Ureter (tissue), 1 donor: ENCODE measurements around the gene PRKAB2. TPM values are rescaled to one million over a fixed set of nuclear protein-coding genes. Genes with fewer than 3 reads are reported as not detected.
"Not testable (repeated sequence)": the region's sequence is repeated elsewhere in the genome, so short reads cannot be mapped to it uniquely, and the experiment has no call there.

Source experiments
- DNase-seq: peaks from one replicate; pipeline ENCODE4 v3.0.0-alpha.2; 2020; ENCODE audit warnings: low spot score
- total RNA-seq: library from RNA; stranded (reverse); gene quantifications from one replicate; pipeline ENCODE4 v1.2.4, GENCODE V29; 2023
- donor health status: DM: yes; HTN: yes; CAD: no.

PRKAB2 gene
- total RNA-seq, 1 donor from 2014 or later: 14.4 TPM

DNA sequence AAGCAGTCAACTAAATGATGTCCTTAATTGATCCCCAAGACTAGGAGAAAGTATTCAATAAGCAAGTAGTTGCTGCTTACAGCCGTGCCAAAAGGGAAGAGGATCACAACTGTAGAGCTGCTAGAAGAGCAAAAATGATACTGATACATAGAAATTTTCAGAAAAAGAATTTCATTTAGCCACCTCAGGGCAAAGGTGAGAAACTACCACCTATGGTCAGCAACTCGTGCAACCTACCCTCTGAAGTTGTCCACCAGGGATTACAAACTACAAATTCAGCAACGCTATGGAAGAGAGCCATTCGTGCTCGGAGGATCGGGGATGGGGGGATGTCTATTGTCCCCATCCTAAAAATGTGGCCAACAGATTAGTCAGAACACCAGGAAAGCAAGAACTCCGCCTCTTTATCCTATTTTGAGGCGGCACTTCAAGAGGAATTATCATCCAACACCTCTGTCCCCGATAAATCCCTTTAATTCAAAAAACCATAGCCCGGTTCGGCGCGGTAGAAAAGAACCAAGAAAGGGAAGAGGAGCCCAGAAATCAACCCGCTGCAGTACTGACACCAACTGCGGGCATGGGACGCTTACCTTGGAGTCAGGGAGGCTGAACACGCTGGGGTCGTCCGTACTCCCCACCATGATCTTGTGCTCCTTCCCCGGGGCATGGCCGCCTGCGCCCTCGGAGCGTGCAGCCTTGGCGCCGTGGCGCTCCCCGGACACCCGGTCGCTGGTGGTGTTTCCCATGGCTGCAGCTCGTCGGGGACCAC is 687 bp downstream of the PRKAB2 start:
- no peak for DNase-seq

DNA sequence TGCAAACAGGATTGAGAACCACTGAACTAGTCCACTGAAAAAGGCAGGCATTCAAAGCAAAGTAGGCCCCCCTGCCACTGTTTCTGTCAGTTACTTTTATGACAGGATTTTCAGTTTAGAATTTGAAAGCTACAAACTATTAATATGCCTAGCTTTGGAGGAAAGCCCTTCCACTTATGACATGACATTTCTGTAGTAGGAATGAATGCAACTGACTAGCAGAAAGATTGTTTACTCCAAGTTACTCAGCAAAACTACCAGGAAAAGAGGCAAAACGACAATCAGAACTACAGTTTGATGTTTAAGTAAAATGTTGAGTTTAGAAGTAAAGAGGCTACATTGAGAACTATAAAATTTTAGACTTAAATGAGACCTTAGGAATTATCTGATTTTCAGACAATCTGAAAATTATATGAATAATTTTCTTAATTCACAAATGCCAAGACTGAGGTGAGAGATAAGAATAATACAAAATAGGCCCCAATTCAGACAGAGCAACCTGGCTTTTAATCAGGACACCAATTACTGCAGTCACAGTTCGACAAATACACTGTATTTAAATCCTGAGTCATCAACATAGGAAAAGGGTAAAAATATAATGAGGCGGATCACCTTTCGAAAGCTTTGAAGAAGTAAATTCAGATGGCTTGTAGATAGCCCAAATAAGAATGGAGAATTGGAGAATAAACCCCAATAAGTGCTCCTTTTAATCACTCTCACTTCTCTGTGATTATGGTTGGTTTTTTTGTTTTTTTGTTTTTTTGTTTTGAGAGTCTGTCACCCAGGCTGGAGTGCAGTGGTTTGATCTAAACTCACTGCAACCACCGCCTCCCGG is 2.2 kb downstream of the PRKAB2 start:
- DNase-seq: no peak

DNA sequence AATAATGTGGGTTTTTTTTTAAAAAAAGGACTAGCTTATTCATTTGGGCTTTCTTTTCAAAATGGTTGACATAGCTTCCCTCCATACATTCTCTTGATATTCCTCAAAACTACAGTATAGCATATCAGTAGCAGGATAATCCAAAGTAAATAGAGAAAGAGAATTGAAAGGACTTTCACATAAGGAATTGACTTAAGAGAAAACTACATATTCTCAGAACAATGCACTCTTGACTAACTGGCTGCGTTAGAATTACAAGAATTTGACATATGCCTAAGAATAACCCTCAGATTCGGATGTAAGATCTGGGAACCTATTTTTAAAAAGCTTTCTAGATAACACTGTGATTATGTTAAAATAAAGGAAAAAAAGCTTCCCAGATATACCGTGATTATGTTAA is 3.1 kb downstream of the PRKAB2 start:
- no peak for DNase-seq

DNA sequence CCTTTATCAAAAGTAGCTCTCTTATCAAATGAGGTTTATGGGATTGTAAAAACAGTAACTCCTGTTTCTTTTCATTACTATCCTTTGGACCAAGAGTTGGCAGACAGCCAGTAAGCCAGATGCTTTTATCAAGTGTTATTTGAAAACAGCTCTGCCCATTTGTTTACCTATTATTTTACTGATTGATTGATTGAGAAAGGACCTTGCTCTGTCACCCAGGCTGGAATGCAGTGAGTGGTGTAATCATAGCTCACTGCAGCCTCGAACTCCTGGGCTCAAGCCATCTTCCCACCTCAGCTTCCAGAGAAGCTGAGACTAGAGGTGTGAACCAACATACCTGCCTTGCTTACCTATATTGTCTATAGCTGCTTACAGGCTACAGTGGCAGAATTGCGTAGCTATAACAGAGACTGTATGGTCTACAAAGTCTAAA is 3.6 kb downstream of the PRKAB2 start:
- DNase-seq: no peak

DNA sequence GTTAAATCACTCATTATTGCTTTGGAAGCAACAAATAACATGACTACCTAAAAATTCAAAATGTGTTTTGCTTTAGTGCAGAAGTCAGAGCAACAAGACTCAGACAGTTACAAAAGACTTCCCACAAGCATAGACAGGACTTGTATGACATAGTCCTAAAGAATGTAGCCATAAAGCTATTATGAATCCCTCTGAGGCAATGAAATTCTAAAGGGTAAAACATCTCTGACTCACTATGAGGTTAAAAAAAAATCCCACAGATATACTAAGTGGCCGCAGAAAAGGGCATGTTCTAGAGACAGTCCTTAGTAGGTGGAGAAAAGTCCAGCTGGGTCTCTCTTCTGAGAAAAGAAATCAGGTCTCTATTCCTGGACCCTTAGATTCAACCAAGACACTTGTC is 4.9 kb downstream of the PRKAB2 start:
- no peak for DNase-seq

DNA sequence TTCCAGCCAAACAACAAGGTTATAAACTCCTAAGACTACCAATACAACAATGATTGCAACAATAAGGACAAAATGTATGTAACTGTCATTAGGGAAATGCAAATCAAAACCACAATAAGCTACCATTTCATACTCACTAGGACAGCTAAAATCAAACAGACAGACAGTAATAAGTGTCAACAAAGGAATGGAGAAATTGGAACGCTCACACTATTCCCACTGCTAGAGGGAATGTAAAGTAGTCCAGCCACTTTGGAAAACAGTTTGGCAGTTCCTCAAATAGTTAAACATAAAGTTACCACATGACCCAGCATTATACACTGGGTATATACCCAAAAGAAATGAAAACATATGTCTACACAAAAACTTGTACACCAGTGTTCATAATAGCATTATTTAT is 9.3 kb downstream of the PRKAB2 start:
- DNase-seq: no peak

DNA sequence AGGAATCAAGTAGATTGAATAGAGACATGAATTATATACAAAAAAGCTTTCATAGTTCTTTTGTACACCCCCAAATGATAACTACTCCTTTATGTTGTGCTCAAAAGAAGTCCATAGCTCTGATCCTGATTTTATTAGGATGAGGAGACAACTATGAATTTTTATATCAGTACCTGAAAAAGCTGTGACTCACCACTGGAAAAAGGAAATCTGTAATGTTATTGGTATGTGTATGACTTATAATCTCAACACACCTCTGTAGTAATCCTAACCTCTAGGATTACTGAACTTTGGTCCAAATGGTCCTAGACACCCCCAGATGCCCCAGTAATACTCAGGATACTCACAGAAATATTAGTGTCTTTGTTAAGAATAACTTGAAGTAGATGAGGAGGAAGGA is 10.2 kb downstream of the PRKAB2 start:
- DNase-seq: no peak

DNA sequence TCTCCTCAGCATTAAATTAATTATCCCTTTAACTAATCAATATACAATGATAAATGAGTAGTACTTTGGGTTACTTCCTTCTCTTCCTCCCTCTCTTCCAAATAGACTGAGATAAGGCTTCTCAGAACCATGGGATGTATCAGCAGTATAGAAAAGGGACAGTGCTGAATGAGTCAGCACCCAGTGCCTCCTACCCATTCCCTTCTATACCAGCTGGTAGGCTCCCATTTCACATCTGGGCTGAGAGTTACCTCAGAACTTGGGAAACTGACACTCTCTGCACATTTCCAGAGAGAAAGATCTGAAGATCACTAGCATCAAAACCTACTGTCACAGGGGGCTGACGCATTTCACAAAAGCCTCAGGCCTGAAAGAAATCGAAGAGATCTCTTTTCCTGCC is 15.2 kb downstream of the PRKAB2 start:
- DNase-seq: not testable (repeated sequence)

DNA sequence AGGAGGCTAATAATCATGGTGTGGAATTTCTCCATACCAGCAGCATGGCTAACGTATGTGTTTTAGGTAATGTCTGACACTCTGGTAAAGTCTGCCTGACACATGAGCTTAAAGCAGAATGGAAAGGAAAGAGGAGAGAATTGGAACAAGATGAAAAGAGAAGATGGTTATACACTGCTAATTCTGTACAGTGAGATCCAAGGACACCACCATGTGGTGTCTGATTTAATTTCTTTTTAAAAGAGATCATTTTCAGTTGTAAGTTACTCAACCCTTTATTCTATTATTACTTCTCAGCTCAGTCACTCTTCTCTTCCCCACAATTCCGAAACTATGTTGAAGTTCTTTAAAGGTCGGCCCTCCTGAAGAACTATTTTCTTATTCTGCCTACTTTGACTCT is 15.6 kb downstream of the PRKAB2 start:
- DNase-seq: no peak

DNA sequence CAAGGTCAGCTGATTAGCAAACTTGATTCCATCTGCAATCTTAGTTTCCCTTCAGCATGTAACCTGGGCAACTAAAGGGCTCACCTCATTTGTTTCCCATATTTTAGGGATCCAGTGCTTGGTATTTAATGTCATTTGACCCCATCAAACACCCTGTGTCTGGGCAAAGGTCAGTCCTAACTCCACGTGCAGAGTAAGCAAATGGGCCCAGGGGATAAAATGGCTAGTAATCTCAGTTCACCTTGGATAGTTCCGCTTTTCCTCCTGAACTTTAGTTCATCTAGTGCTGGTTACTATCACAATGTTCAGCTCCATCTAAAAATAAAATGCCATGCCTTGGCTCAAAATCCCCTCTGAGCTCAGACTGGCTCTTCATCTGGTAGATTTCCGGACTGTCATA is 19.5 kb downstream of the PRKAB2 start:
- no peak for DNase-seq

DNA sequence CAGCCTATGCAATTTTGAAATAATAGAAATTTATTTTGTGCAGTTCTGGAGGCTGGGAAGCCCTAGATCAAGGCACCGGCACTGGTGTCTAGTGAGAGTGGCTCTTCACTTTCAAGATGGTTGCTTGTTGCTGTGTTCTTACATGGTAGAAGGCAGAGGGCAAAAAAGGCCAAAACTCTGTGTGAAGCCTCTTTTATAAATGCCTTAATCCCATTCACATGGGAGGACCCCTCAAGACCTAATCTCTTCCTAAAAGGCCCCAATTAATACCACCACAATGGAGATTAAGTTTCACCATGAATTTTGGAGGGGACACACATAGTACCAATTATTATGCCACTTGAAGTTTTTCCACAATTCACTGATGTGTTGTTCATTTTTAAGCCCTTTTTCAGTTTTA is 21.0 kb downstream of the PRKAB2 start:
- no peak for DNase-seq

DNA sequence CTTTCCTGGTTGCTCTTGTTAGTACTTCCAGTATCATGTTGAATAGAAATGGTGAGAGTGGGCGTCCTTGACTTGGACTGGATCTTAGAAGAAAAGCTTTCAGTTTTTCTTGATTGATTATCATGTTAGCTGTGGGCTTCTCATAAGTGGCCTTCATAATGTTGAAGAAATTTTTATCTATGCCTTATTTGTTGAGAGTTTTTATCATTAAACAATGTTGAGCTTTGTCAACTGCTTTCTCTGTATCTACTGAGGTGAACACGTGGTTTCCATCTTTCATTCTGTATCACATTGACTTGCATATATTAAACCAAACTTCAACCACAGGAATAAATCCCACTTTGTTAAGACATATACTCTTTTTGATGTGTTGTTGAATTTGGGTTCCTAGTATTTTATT is 29.4 kb downstream of the PRKAB2 start:
- DNase-seq: no peak

DNA sequence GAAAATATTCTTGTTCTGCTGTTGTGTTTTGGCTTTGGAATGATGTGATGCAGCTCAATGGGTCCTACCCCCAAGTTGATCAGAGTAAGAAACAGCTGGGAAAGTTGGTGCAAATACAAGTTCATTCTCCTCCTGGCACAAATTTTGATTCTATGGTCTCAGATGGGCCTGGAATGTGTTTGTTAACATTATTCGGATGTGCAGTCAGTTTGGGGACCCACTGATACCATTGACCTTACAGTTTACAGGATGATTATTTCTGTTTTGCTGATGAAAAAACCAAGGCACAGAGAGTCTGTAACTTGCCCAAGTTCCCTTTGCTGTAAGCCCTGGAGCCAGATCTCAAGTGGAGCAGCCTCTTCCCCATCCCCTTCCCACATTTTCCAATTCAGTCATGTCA is 41.5 kb downstream of the PRKAB2 start:
- not testable (repeated sequence) for DNase-seq

DNA sequence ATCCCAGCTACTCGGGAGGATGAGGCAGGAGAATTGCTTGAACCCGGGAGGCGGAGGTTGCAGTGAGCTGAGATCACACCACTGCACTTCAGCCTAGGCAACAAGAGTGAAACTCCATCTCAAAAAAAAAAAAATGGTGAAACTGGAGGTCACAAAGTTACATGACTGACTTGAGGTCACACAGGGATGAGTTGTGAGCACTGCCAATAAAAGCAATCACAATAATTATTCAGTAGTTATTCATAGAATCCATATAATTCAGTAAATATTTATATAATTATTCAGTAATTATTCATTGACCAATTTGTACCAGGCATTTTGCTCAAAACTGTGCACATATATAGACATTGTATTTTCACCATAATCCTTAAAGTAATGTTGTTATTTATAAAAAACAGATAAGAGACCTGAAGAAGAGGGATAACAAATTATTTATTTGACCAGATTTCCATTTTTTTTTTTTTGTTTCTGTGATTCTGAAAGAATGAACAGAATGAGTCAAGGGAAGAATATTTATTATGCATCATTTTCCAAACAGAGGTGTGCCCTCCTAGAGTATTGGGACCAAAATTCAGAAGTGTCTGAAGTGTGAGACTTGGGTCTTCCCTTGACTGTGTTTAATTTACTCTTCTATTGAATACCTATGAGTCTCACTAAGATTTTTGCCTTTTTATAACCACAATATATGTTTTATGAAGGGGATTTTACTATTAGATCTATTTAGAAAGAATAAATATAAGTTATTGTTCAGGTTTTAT is 43.0 kb downstream of the PRKAB2 start:
- DNase-seq: no peak

DNA sequence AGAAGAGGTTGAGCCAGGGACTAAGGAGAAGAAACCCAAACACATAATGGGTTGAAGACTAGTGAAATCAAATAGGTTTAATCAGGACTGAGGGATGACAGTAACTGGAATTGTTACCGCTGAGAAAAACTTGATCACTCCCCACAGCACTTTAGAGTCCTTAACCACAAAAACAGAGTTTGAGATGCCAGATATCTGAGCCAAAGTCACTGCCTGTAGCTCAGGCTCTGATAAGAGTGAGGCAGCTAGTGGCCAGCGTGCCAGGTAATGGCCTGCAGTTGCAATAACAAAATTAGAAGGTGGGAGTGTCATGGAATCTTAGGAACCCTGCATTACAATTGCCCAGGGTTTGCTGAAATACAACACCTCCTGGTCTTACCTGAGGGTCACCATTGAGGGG is 48.0 kb downstream of the PRKAB2 start:
- no peak for DNase-seq

DNA sequence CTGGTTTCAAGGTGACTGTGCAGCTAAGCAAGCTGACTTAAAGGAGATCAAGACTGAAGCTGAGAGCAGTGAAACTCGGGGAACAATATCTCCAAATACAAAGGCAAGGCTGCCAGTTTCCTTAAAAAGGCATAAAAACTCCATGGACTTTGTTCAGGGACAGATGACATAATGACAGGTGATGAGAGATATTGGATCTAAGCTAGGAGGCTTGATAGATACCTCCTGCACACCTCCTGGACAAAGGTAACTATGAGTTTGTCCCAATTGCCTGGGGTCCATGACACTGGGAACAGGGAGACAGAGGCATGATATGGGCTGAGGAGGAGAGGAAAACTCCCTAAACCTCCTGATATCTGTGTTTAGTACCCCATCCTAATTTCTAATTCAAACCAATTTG is 55.2 kb downstream of the PRKAB2 start:
- no peak for DNase-seq

DNA sequence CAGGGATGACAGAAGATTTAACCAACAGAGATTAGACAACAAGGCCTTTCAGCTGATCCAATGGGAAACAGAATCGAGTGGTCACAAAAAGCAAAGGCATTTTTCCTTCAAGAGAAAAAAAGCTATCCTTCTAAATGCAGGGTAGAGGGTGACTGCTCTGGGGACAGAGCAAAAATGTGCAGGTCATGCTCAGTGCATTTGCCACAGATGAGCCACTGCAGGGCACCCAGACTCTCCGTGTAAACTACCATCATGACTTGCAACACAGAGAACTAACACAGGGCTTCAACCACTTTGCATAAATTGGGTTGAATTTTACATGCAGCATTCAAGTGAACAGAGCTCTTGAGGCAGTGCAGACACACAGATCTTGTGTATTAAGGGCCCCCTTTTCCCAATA is 56.8 kb downstream of the PRKAB2 start:
- DNase-seq: no peak

DNA sequence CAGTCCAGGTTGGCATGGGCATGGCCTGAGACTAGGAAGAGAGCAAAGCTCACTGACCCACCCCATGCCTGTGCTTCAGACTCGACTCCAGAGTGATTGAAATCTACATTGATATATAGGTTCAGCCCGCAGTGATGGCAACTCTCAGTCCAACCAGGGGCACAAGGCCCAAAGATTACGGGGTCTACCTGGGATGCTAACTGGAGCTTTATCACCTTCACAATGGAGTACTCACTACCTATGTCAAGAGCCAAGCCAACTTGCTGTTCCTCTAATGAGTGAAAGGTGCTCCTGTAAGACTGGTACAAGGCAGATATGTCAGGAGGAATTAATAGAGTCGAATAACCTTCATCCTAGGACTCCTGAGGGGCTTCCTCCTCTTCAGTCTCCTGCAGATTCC is 57.2 kb downstream of the PRKAB2 start:
- DNase-seq: not testable (repeated sequence)

DNA sequence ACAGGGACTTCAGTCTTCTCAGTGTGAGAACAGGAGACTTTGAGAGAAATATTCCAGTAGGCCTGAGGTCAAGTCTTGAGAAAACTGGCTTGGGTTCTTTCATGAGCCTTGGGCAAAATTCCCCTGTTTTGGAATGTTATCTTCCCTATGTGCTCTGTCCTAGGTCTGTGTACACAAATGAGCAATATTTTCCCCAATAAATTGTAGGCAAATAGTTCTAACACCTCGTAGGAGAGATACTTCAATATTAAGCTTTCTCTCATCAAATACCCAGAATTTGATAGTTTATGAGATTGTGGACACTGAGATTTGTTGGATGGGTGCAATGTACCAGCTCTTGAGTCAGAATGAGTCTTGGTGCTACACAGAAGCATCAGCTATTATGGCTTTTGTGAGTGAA is 57.9 kb downstream of the PRKAB2 start:
- not testable (repeated sequence) for DNase-seq

DNA sequence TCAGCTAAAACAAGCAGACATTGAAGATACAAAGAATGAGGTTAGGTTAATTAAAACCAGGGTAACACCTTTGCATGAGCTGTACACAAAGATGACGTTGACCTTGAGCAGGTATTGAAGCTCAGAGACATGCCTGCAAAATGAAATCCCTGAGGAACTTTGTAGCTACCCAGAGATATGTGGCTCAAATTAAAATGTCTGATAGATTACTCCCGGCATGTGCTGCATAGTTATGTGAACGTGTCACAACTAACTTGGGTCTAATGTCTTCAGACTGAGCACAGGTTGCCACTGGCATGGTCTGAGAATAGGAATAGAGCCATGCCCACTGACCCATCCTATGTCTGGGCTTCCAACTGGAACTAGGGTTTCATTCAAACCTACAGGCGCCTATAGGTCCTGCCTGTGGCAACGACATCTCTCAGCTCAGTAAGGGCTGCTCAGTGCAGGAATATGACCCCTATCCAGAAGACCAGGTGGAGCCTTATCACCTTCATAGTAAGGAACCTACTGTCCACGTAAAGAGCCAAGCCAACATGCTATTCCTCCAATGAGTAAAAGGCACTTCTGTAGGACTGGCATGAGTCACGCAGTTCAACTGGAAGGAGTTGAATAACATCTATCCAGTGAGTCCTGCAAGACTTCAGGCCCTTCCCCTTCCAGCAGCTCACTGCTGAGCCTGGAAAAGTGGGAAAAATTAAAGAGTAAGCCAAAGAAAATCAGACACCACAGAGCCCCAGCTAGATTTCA is 60.7 kb downstream of the PRKAB2 start:
- no peak for DNase-seq

DNA sequence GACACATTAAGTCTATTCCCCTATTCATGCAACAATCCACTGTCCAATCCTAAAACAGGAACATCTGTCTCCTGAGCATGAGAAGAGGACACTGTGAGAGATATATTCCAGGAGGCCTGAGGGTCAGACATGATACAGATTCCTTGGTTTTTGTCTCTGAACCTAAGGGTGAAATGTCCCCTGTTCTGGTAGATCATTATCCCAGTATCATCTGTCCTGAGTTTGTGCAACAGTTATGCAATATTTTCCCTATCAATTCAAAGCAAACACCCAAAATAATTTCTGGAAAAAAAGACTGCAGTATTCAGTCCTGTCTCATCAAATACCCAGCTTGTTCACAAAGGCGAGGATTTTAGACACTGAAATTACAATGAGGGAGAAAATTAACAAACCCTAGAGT is 61.4 kb downstream of the PRKAB2 start:
- no peak for DNase-seq

DNA sequence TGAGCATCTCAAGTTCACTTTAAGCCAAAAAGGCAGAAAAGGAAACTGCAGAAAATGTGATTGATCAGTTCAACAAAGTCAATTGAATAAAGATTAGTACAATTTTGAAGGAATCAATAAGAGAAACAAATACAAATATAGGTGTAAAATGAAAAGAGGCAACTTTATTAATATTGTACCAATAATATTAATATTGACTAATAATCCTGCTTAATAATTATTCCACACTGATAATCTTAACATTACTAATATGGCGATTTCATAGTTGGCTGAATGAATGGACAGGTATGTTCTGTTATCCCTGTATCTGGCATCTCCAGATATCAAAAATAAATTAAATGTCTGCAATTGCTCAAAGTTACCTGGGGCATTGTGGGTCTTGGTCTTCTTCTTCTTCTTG is 61.8 kb downstream of the PRKAB2 start:
- DNase-seq: no peak
